ENCODE results near the gene DNM3. TPM values are rescaled to one million over a fixed set of nuclear protein-coding genes. Genes with fewer than 3 reads are reported as not detected.

Gene DNM3
- total and polyA plus RNA-seq, 10 of the 15 experiments (the other 5 are each of a cell fraction or from before 2014, with no cell fraction given) = 0.03 to 1.5 (median 0.08) TPM; not detected in 3

- FAIRE-seq (no peak), DNase-seq (ENCODE audit: low read depth, low spot score) (no peak), ATAC-seq (no peak)
- H3K4me2 ChIP-seq (ENCODE audit: control insufficient read depth, insufficient read depth) = no peak overlapping the region
- ChIA-PET CTCF (interaction anchor here (1.3 to 1.5 kb wide), 2 partner anchors 19 to 77 kb away, joined by 3 read pairs; no protein-coding TSS in a partner anchor), SMC1A (ENCODE audit: uncharacterized antibody, unreplicated experiment) (no interaction called here), POLR2A (no interaction called here), RAD21 (ENCODE audit: unreplicated experiment) (no interaction called here)
- no peak overlapping the region for H2AFZ ChIP-seq (ENCODE audit: control insufficient read depth, low read depth, low read length)
- BruUV-seq (replicated peaks) = no TSS peak
- H3K9ac ChIP-seq (ENCODE audit: control insufficient read depth, insufficient read depth, low read length) = no peak overlapping the region
- H3K27ac ChIP-seq (ENCODE audit: control insufficient read depth, insufficient read depth) = no peak overlapping the region
- no peaks in the 10 kb centered on the region for H4K20me1 ChIP-seq (ENCODE audit: control insufficient read depth, insufficient read depth)
- no peaks in the 10 kb centered on the region for H3K27me3 ChIP-seq (replicated peaks in 1 of 2; ENCODE audit: control insufficient read depth in 2 of 2, insufficient read depth in 2 of 2, low read length in 1 of 2)
- WGBS (ENCODE audit: insufficient coverage, insufficient replicate concordance, low lambda C conversion rate, missing lambda C conversion rate) = 51% methylated on average over 5 of the region's 5 CpGs
- intact Hi-C loops (cut with micrococcal nuclease; ENCODE audit: unreplicated experiment) (no loop called here), in situ Hi-C loops (cut with MboI) (no loop called here)
- H3K4me1 ChIP-seq (ENCODE audit: control insufficient read depth, insufficient read depth, low read length) = no peaks in the 10 kb centered on the region
- H3K9me3 ChIP-seq (replicated peaks; ENCODE audit: control insufficient read depth, insufficient read depth, low read length) = no peaks in the 10 kb centered on the region
- no peaks in the 10 kb centered on the region for H3K36me3 ChIP-seq (ENCODE audit: control insufficient read depth in 2 of 2, insufficient read depth in 2 of 2, low read length in 1 of 2)
- no peak overlapping the region for H3K4me3 ChIP-seq
- no peaks in the 10 kb centered on the region for H3K79me2 ChIP-seq (ENCODE audit: control insufficient read depth, insufficient read depth, low read length)
- TF ChIP-seq ZBTB40 (IDR thresholded peaks at IDR 0.05; ENCODE audit: borderline replicate concordance) = no peak
- no peak for TF ChIP-seq WRNIP1 (IDR thresholded peaks at IDR 0.05; ENCODE audit: borderline replicate concordance, low read depth, low read length)
- no peak for TF ChIP-seq E2F8 (IDR thresholded peaks at IDR 0.05; ENCODE audit: low read depth, partially characterized antibody)
- no peak for TF ChIP-seq NR2C1 (IDR thresholded peaks at IDR 0.05)
- TF ChIP-seq GABPA (IDR thresholded peaks at IDR 0.05; ENCODE audit: low read depth) = no peak
- no peak for TF ChIP-seq BRCA1 (IDR thresholded peaks at IDR 0.05; ENCODE audit: low read depth, low read length)
- no peak for TF ChIP-seq BCL3 (IDR thresholded peaks at IDR 0.05; ENCODE audit: borderline replicate concordance, insufficient read depth, low read depth, low read length, poor library complexity, severe bottlenecking)
- no peak for TF ChIP-seq CHD4 (IDR thresholded peaks at IDR 0.05)
- TF ChIP-seq NFXL1 (IDR thresholded peaks at IDR 0.05; ENCODE audit: borderline replicate concordance) = no peak
- no peak for TF ChIP-seq NR2F1 (conservative IDR thresholded peaks at IDR 0.05)
- no peak for TF ChIP-seq NKRF (conservative IDR thresholded peaks at IDR 0.05)
- TF ChIP-seq PBX3 (IDR thresholded peaks at IDR 0.05; ENCODE audit: insufficient replicate concordance, low read depth, low read length) = no peak
These were observed 68.4 kb downstream of the DNM3 start for GRCh38 chr1:171909711-171910110.

Data from GM12878 (cell line).